ENCODE measurements around the gene NEURL3. TPM values are rescaled to one million over a fixed set of nuclear protein-coding genes. Genes with fewer than 3 reads are reported as not detected.
A peak's percentile ranks its signal among the peaks of the same experiment; 100 is the strongest.

The NEURL3 gene
- total RNA-seq, 3 donors from 2014 or later: 2.1 to 5.2 (median 2.3) TPM

GRCh38 chr2:96494188-96494587 is 11.0 kb downstream of the NEURL3 start:
- H3K36me3 ChIP-seq (ENCODE audit: low read depth): no peaks in the 10 kb centered on the region
- DNase-seq (no peak), ATAC-seq (no peak)
- H3K9me3 ChIP-seq: no peaks in the 10 kb centered on the region
- TF ChIP-seq CTCF (IDR thresholded peaks at IDR 0.05): no peak
- intact Hi-C loops (cut with DNase I, micrococcal nuclease): no loop called here
- H3K4me1 ChIP-seq (ENCODE audit: low read depth): no peaks in the 10 kb centered on the region
- no peak overlapping the region for H3K4me3 ChIP-seq

- DNase-seq (no peak), ATAC-seq (peak; percentile 30)
- Histone ChIP-seq H3K9me3 (no peaks in the 10 kb centered on the region), H3K36me3 (ENCODE audit: low read depth) (no peaks in the 10 kb centered on the region), H3K4me3 (no peak overlapping the region), H3K4me1 (ENCODE audit: low read depth) (no peaks in the 10 kb centered on the region)
- no peak for TF ChIP-seq CTCF (IDR thresholded peaks at IDR 0.05)
- intact Hi-C loops (cut with DNase I, micrococcal nuclease): no loop called here
Measured at GRCh38 chr2:96493072-96493471, 12.1 kb downstream of the NEURL3 start.

- Histone ChIP-seq H3K4me3 (no peak overlapping the region), H3K9me3 (no peaks in the 10 kb centered on the region), H3K4me1 (ENCODE audit: low read depth) (no peaks in the 10 kb centered on the region), H3K36me3 (ENCODE audit: low read depth) (no peaks in the 10 kb centered on the region)
- TF ChIP-seq CTCF (IDR thresholded peaks at IDR 0.05): no peak
- intact Hi-C loops (cut with DNase I, micrococcal nuclease): no loop called here
- no peak for ATAC-seq
- no peak for DNase-seq
Measured at GRCh38 chr2:96491860-96492497, 13.2 kb downstream of the NEURL3 start.

GRCh38 chr2:96489663-96490062 is 15.5 kb downstream of the NEURL3 start:
- H3K9me3 ChIP-seq: no peaks in the 10 kb centered on the region
- DNase-seq: no peak
- no peaks in the 10 kb centered on the region for H3K4me1 ChIP-seq (ENCODE audit: low read depth)
- ATAC-seq: no peak
- no peak for TF ChIP-seq CTCF (IDR thresholded peaks at IDR 0.05)
- H3K36me3 ChIP-seq (ENCODE audit: low read depth): no peaks in the 10 kb centered on the region
- intact Hi-C loops (cut with DNase I, micrococcal nuclease): no loop called here
- H3K4me3 ChIP-seq: no peak overlapping the region

GRCh38 chr2:96489261-96489660 is 15.9 kb downstream of the NEURL3 start:
- TF ChIP-seq CTCF (IDR thresholded peaks at IDR 0.05): no peak
- Histone ChIP-seq H3K4me3 (no peak overlapping the region), H3K4me1 (ENCODE audit: low read depth) (no peaks in the 10 kb centered on the region), H3K9me3 (no peaks in the 10 kb centered on the region), H3K36me3 (ENCODE audit: low read depth) (no peaks in the 10 kb centered on the region)
- intact Hi-C loops (cut with DNase I, micrococcal nuclease): no loop called here
- DNase-seq: no peak
- ATAC-seq: no peak

GRCh38 chr2:96486696-96487095 is 18.5 kb downstream of the NEURL3 start:
- DNase-seq (no peak), ATAC-seq (no peak)
- intact Hi-C loops (cut with DNase I, micrococcal nuclease): no loop called here
- TF ChIP-seq CTCF (IDR thresholded peaks at IDR 0.05): no peak
- H3K36me3 ChIP-seq (ENCODE audit: low read depth): no peaks in the 10 kb centered on the region
- no peak overlapping the region for H3K4me3 ChIP-seq
- no peaks in the 10 kb centered on the region for H3K4me1 ChIP-seq (ENCODE audit: low read depth)
- no peaks in the 10 kb centered on the region for H3K9me3 ChIP-seq
